Measurements from ENCODE around the gene RNF130.

Gene RNF130

GRCh38 chr5:179916523-179916922, 155.0 kb downstream of the RNF130 start:
- Histone ChIP-seq H3K27ac (ENCODE audit: low read length) (peak overlapping the region; percentile 56), H3K27me3 (ENCODE audit: low read depth, low read length) (no peaks in the 10 kb centered on the region), H3K79me2 (ENCODE audit: low read length) (no peaks in the 10 kb centered on the region), H3K4me3 (ENCODE audit: low read length) (peak overlapping the region; percentile 12; the same call in 1 of the 2 replicates), H3K9me3 (ENCODE audit: insufficient read depth, low read length) (no peaks in the 10 kb centered on the region), H4K20me1 (ENCODE audit: insufficient read depth, low read length) (no peaks in the 10 kb centered on the region), H3K4me2 (ENCODE audit: low read length) (peak overlapping the region; percentile 44), H3K9ac (ENCODE audit: low read length) (peak overlapping the region; percentile 34; the same call in 1 of the 2 replicates), H2AFZ (ENCODE audit: low read depth, low read length) (peak overlapping the region; percentile 30; the same call in 1 of the 2 replicates), H3K36me3 (replicated peaks; ENCODE audit: low read depth, low read length) (no peaks in the 10 kb centered on the region), H3K4me1 (ENCODE audit: low read length) (peaks cover 47% of the 10 kb centered on the region)
- TF ChIP-seq EZH2phosphoT487 (IDR thresholded peaks at IDR 0.05; ENCODE audit: low read depth): no peak
- TF ChIP-seq CTCF (IDR thresholded peaks at IDR 0.05; ENCODE audit: low read depth, low read length): no peak

GRCh38 chr5:179915406-179915935, 156.1 kb downstream of the RNF130 start:
- H3K9me3 ChIP-seq (ENCODE audit: insufficient read depth, low read length): no peaks in the 10 kb centered on the region
- peaks cover 41% of the 10 kb centered on the region for H3K4me1 ChIP-seq (ENCODE audit: low read length)
- H3K4me2 ChIP-seq (ENCODE audit: low read length): peak overlapping the region; percentile 44
- H2AFZ ChIP-seq (ENCODE audit: low read depth, low read length): peak overlapping the region; percentile 41; the same call in 1 of the 2 replicates
- H3K27me3 ChIP-seq (ENCODE audit: low read depth, low read length): no peaks in the 10 kb centered on the region
- H3K36me3 ChIP-seq (replicated peaks; ENCODE audit: low read depth, low read length): no peaks in the 10 kb centered on the region
- no peak for TF ChIP-seq EZH2phosphoT487 (IDR thresholded peaks at IDR 0.05; ENCODE audit: low read depth)
- no peak for TF ChIP-seq CTCF (IDR thresholded peaks at IDR 0.05; ENCODE audit: low read depth, low read length)
- H3K4me3 ChIP-seq (ENCODE audit: low read length): no peak overlapping the region
- no peaks in the 10 kb centered on the region for H4K20me1 ChIP-seq (ENCODE audit: insufficient read depth, low read length)
- peak overlapping the region; percentile 56 for H3K27ac ChIP-seq (ENCODE audit: low read length)
- H3K9ac ChIP-seq (ENCODE audit: low read length): peak overlapping the region; percentile 6; the same call in 1 of the 2 replicates
- H3K79me2 ChIP-seq (ENCODE audit: low read length): no peaks in the 10 kb centered on the region

- H3K4me1 ChIP-seq (ENCODE audit: low read length): peaks cover 41% of the 10 kb centered on the region
- no peak for TF ChIP-seq EZH2phosphoT487 (IDR thresholded peaks at IDR 0.05; ENCODE audit: low read depth)
- no peak for TF ChIP-seq CTCF (IDR thresholded peaks at IDR 0.05; ENCODE audit: low read depth, low read length)
- H3K4me3 ChIP-seq (ENCODE audit: low read length): peak overlapping the region; percentile 12; the same call in 1 of the 2 replicates
- H3K9ac ChIP-seq (ENCODE audit: low read length): peak overlapping the region; percentile 38; the same call in 1 of the 2 replicates
- H3K27ac ChIP-seq (ENCODE audit: low read length): peak overlapping the region; percentile 42
- H3K36me3 ChIP-seq (replicated peaks; ENCODE audit: low read depth, low read length): no peaks in the 10 kb centered on the region
- H3K4me2 ChIP-seq (ENCODE audit: low read length): peak overlapping the region; percentile 54
- H2AFZ ChIP-seq (ENCODE audit: low read depth, low read length): peak overlapping the region; percentile 78
- H3K79me2 ChIP-seq (ENCODE audit: low read length): no peaks in the 10 kb centered on the region
- H3K9me3 ChIP-seq (ENCODE audit: insufficient read depth, low read length): no peaks in the 10 kb centered on the region
- H4K20me1 ChIP-seq (ENCODE audit: insufficient read depth, low read length): no peaks in the 10 kb centered on the region
- no peaks in the 10 kb centered on the region for H3K27me3 ChIP-seq (ENCODE audit: low read depth, low read length)
Measured at GRCh38 chr5:179914032-179914755, 157.4 kb downstream of the RNF130 start.

- Histone ChIP-seq H3K36me3 (replicated peaks; ENCODE audit: low read depth, low read length) (no peaks in the 10 kb centered on the region), H3K79me2 (ENCODE audit: low read length) (no peaks in the 10 kb centered on the region), H3K9ac (ENCODE audit: low read length) (no peak overlapping the region), H3K9me3 (ENCODE audit: insufficient read depth, low read length) (no peaks in the 10 kb centered on the region), H3K4me2 (ENCODE audit: low read length) (no peak overlapping the region), H3K4me3 (ENCODE audit: low read length) (no peak overlapping the region), H4K20me1 (ENCODE audit: insufficient read depth, low read length) (no peaks in the 10 kb centered on the region), H3K27me3 (ENCODE audit: low read depth, low read length) (no peaks in the 10 kb centered on the region), H3K27ac (ENCODE audit: low read length) (no peak overlapping the region), H3K4me1 (ENCODE audit: low read length) (peaks cover 45% of the 10 kb centered on the region), H2AFZ (ENCODE audit: low read depth, low read length) (no peak overlapping the region)
- TF ChIP-seq EZH2phosphoT487 (IDR thresholded peaks at IDR 0.05; ENCODE audit: low read depth) (no peak), CTCF (IDR thresholded peaks at IDR 0.05; ENCODE audit: low read depth, low read length) (no peak)
Measured at GRCh38 chr5:179913461-179913860, 158.1 kb downstream of the RNF130 start.
